HCT116 (cell line): ENCODE measurements around the gene TRPV5. TPM values are rescaled to one million over a fixed set of nuclear protein-coding genes. Genes with fewer than 3 reads are reported as not detected.

ENCODE experiments used
- ATAC-seq: fragments of 200-7000 bp; cut with Tn5 transposase; 2 replicates; pipeline ENCODE4 v1.9.1; 2020; ENCODE audit warnings: mild to moderate bottlenecking, moderate library complexity
- BruUV-seq: library from RNA; stranded (reverse); fragments of 400-500 nt; replicated peaks from 2 replicates; lab custom pipeline; 2021; lab: Mats Ljungman, UMichigan
- CTCF ChIA-PET: fragments of 300-600 bp; sonication (Branson Sonifier 250); formaldehyde crosslinking; loops from one replicate; lab custom pipeline; 2021; ENCODE audit warnings: antibody characterized with exemption; lab: Charles Lee
- POLR2A ChIA-PET: fragments of 300-600, 350-600 bp; sonication (Branson Sonifier 250); formaldehyde crosslinking; loops from one replicate; lab custom pipeline; 2021; ENCODE audit warnings: antibody characterized with exemption; lab: Charles Lee
- RAD21 ChIA-PET, 2 experiments: fragments of 300-600 bp; sonication (Branson Sonifier 250); formaldehyde crosslinking; loops; one replicate each; lab custom pipeline; 2023; ENCODE audit warnings: low total read pairs in 2 of 2; ENCODE audit not compliant: uncharacterized antibody in 2 of 2, unreplicated experiment in 2 of 2, low non-redundant PET in 1 of 2; lab: Charles Lee
- DNase-seq: peaks from one replicate; pipeline ENCODE4 v3.0.0-alpha.2; 2010; ENCODE audit warnings: low read depth, low spot score
- H2AFZ ChIP-seq: fragments of 200-600 bp; shearing (Covaris generic), sonication (generic); 2 replicates; pipeline ENCODE4 v1.6.1; 2017; ENCODE audit warnings: low read depth, mixed run types, mixed read lengths, antibody characterized with exemption, low read length; ENCODE audit not compliant: poor library complexity, severe bottlenecking
- H3K27ac ChIP-seq: 2 replicates; pipeline ENCODE4 v1.5.1; 2012; ENCODE audit warnings: low read depth, low read length
- H3K27me3 ChIP-seq: fragments of 200-600 bp; sonication (generic); 2 replicates; pipeline ENCODE4 v1.6.1; 2016; ENCODE audit warnings: mixed run types, low read length, mixed read lengths; ENCODE audit not compliant: insufficient read depth
- H3K36me3 ChIP-seq, 2 experiments: fragments of 200-500 bp in 1 of 2; fragments of 200-600 bp in 1 of 2; sonication (Bioruptor generic) in 1 of 2; sonication (generic) in 1 of 2; 2 replicates each; pipeline versions ENCODE4 v1.5.1 to v1.6.1; 2014 to 2016; ENCODE audit warnings: low read length in 2 of 2, inconsistent platforms in 1 of 2, mixed read lengths in 1 of 2, mixed run types in 1 of 2; ENCODE audit not compliant: insufficient read depth in 2 of 2, control insufficient read depth in 1 of 2
- H3K4me1 ChIP-seq, 2 experiments: fragments of 200-600 bp in 1 of 2; sonication (generic) in 1 of 2; 2 replicates each; pipeline versions ENCODE4 v1.5.1 to v1.6.1; 2012 to 2017; ENCODE audit warnings: low read length in 2 of 2, inconsistent platforms in 1 of 2, mild to moderate bottlenecking in 1 of 2, mixed read lengths in 1 of 2, mixed run types in 1 of 2, moderate library complexity in 1 of 2; ENCODE audit not compliant: insufficient read depth in 2 of 2, control insufficient read depth in 1 of 2
- H3K4me2 ChIP-seq: fragments of 200-600 bp; sonication (generic); 2 replicates; pipeline ENCODE4 v1.6.1; 2017; ENCODE audit warnings: mixed run types, low read length, mixed read lengths
- H3K4me3 ChIP-seq, 2 experiments: fragments of 200-600 bp in 1 of 2; sonication (generic) in 1 of 2; replicated peaks in 1 of 2; 2 replicates each; pipeline ENCODE4 v1.5.1; 2011 to 2016; ENCODE audit warnings: low read length in 2 of 2, control low read depth in 1 of 2, low read depth in 1 of 2, mild to moderate bottlenecking in 1 of 2, mixed read lengths in 1 of 2, mixed run types in 1 of 2
- H3K79me2 ChIP-seq: fragments of 200-600 bp; sonication (generic); 2 replicates; pipeline ENCODE4 v1.6.1; 2017; ENCODE audit warnings: mild to moderate bottlenecking, mixed run types, low read length, moderate library complexity, mixed read lengths; ENCODE audit not compliant: insufficient read depth
- H3K9ac ChIP-seq: fragments of 200-600 bp; sonication (generic); 2 replicates; pipeline ENCODE4 v1.6.1; 2016; ENCODE audit warnings: low read length, mixed read lengths
- H3K9me2 ChIP-seq: fragments of 200-600 bp; sonication (generic), shearing (Covaris generic); 2 replicates; pipeline ENCODE4 v1.6.1; 2017; ENCODE audit warnings: mixed run types, mild to moderate bottlenecking, moderate library complexity; ENCODE audit not compliant: insufficient read depth
- H3K9me3 ChIP-seq, 2 experiments: fragments of 200-500 bp in 1 of 2; fragments of 200-600 bp in 1 of 2; sonication (Bioruptor generic) in 1 of 2; sonication (generic) in 1 of 2; 2 replicates each; pipeline ENCODE4 v1.6.1; 2014 to 2017; ENCODE audit warnings: low read length in 2 of 2, mixed read lengths in 2 of 2, inconsistent platforms in 1 of 2, low read depth in 1 of 2, mild to moderate bottlenecking in 1 of 2, mixed run types in 1 of 2, moderate library complexity in 1 of 2; ENCODE audit not compliant: control insufficient read depth in 1 of 2, insufficient read depth in 1 of 2
- H4K20me1 ChIP-seq: fragments of 200-600 bp; sonication (generic), shearing (Covaris generic); 2 replicates; pipeline ENCODE4 v1.6.1; 2017; ENCODE audit warnings: mixed run types, mild to moderate bottlenecking, moderate library complexity; ENCODE audit not compliant: insufficient read depth
- CEBPB ChIP-seq: IDR thresholded peaks from 2 replicates; pipeline ENCODE4 v1.6.1; 2012; ENCODE audit warnings: low read depth
- ELF1 ChIP-seq: IDR thresholded peaks from 2 replicates; pipeline ENCODE4 v1.6.1; 2012; ENCODE audit warnings: low read depth, borderline replicate concordance
- EZH2 ChIP-seq: fragments of 200-600 bp; sonication (generic); IDR thresholded peaks from 2 replicates; pipeline ENCODE4 v1.6.1; 2017; ENCODE audit warnings: antibody characterized with exemption, mixed run types
- FOSL1 ChIP-seq: IDR thresholded peaks from 2 replicates; pipeline ENCODE4 v1.6.1; 2012; ENCODE audit warnings: low read depth
- JUND ChIP-seq: IDR thresholded peaks from 2 replicates; pipeline ENCODE4 v1.6.1; 2012
- POLR2AphosphoS5 ChIP-seq: IDR thresholded peaks from 2 replicates; pipeline ENCODE4 v1.6.1; 2011; ENCODE audit warnings: mild to moderate bottlenecking, low read depth, low read length, moderate library complexity
- RAD21 ChIP-seq: IDR thresholded peaks from 2 replicates; pipeline ENCODE4 v1.6.1; 2012; ENCODE audit warnings: low read depth, mild to moderate bottlenecking
- SRF ChIP-seq: IDR thresholded peaks from 2 replicates; pipeline ENCODE4 v1.6.1; 2012; ENCODE audit warnings: low read depth
- TCF7L2 ChIP-seq: IDR thresholded peaks from 2 replicates; pipeline ENCODE4 v1.7.0; 2011; ENCODE audit warnings: borderline replicate concordance, inconsistent platforms; ENCODE audit not compliant: insufficient read depth, insufficient read length; ENCODE audit errors: extremely low read depth
- ZFX ChIP-seq: fragments of 450-650 bp; IDR thresholded peaks from 2 replicates; pipeline ENCODE4 v1.6.1; 2017
- ZNF274 ChIP-seq: fragments of 200-500 bp; sonication (Bioruptor generic); IDR thresholded peaks from 2 replicates; pipeline ENCODE4 v1.6.1; 2014; ENCODE audit warnings: mild to moderate bottlenecking, low read depth, low read length, inconsistent platforms
- intact Hi-C: fragments of 100-400 bp; cut with micrococcal nuclease; formaldehyde crosslinking; loops from 2 replicates; pipeline ENCODE4 v1.10.0; 2022
- total RNA-seq: library from RNA; stranded (reverse); gene quantifications from one replicate; pipeline ENCODE4 v1.2.1, GENCODE V29; 2021; ENCODE audit not compliant: unreplicated experiment
- TF ChIP-seq, protein P1 (sequence below): IDR thresholded peaks from 2 replicates; pipeline ENCODE4 v1.6.1; 2012

Gene TRPV5
- total RNA-seq, 1 experiment from 2014 or later: not detected

DNA sequence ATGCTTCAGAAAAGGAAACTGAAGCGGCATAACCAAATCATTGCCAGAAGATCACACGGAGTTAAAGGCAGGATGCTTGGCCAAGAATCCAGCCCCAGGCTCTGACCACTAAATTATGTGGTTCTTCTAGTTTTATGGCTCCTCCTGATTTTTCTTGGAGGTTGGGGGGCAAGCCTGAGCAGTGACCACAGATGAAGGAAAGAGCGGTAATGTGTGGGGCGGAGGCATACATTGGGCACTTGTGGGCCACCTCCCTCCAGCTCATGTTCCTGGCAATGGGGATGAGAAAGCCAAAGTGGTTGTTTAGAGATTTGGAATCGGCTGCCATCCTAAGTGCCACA lies 51.2 kb downstream of the TRPV5 start:
- ChIA-PET RAD21 (no interaction called here), CTCF (interaction anchor here (1.6 to 3.4 kb wide), 2 partner anchors 78 to 119 kb away, joined by 4 to 38 read pairs; no protein-coding TSS in a partner anchor), POLR2A (no interaction called here)
- BruUV-seq: no TSS peak
- Histone ChIP-seq H3K4me3 (no peak overlapping the region), H3K27ac (no peak overlapping the region), H4K20me1 (no peaks in the 10 kb centered on the region), H3K27me3 (peaks cover 6% of the 10 kb centered on the region; the same call in 1 of the 2 replicates), H3K9ac (no peak overlapping the region), H2AFZ (no peak overlapping the region), H3K4me2 (no peak overlapping the region), H3K36me3 (no peaks in the 10 kb centered on the region), H3K4me1 (peaks cover 4 to 10% of the 10 kb centered on the region in 2 experiments; a peak in 3 of 4 replicates), H3K79me2 (no peaks in the 10 kb centered on the region), H3K9me2 (no peaks in the 10 kb centered on the region), H3K9me3 (no peaks in the 10 kb centered on the region)
- ATAC-seq: no peak
- no peak for DNase-seq
- intact Hi-C loops: no loop called here
- no peak for TF ChIP-seq RAD21
- no peak for TF ChIP-seq POLR2AphosphoS5
- no peak for TF ChIP-seq ZNF274
- TF ChIP-seq ELF1: no peak
- TF ChIP-seq FOSL1: no peak
- no peak for TF ChIP-seq JUND
- TF ChIP-seq, protein P1, sequence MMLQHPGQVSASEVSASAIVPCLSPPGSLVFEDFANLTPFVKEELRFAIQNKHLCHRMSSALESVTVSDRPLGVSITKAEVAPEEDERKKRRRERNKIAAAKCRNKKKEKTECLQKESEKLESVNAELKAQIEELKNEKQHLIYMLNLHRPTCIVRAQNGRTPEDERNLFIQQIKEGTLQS: no peak
- TF ChIP-seq EZH2: no peak

DNA sequence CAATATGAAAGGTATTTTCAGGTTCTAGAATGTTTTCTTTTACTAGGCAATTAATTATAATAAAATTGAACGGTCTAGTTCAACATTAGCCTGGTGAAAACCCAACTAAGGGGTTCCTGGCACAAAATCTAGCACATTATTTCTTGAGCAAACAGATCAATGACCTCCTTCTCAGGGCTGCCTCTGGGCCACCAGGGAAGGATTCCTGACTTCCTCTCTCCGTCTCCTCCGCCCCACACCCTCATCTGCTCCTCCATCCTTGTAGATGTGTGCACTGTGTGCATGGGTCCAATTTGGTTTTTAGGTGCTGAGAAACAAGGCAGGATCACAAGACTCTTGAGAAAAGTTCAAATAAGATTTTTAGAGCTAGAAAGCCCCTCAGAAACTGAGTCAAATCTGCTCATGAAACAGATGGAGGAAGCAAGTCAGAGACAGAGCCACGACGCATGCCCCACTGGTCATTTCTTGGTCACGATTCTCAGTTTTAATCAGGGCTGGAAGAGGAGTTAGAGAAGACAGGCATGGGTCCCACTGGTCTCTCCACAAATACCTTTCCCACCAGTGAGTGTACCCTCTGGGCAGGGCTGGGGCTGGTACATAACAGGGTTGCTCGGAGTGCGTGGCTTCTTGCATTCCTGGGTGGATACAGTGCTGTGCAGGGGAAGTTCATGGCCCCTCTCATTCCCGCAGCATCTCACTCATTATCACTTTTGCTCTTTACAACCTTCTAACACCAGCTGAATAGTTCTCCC lies 51.8 kb downstream of the TRPV5 start:
- peaks cover 4 to 10% of the 10 kb centered on the region in 2 experiments; a peak in 3 of 4 replicates for H3K4me1 ChIP-seq
- no peaks in the 10 kb centered on the region for H3K36me3 ChIP-seq
- RAD21 ChIA-PET: no interaction called here
- no peak for DNase-seq
- H3K9me3 ChIP-seq: no peaks in the 10 kb centered on the region
- intact Hi-C loops: loop anchor here (2.0 kb wide), 3 partner anchors 79 to 333 kb away; no protein-coding TSS in a partner anchor
- no peak overlapping the region for H3K27ac ChIP-seq
- H3K9ac ChIP-seq: no peak overlapping the region
- POLR2A ChIA-PET: no interaction called here
- peaks cover 6% of the 10 kb centered on the region; the same call in 1 of the 2 replicates for H3K27me3 ChIP-seq
- no peak for ATAC-seq
- H3K79me2 ChIP-seq: no peaks in the 10 kb centered on the region
- no TSS peak for BruUV-seq
- H4K20me1 ChIP-seq: no peaks in the 10 kb centered on the region
- no peak overlapping the region for H3K4me3 ChIP-seq
- H3K9me2 ChIP-seq: no peaks in the 10 kb centered on the region
- H3K4me2 ChIP-seq: no peak overlapping the region
- TF ChIP-seq SRF: no peak
- no peak for TF ChIP-seq ZFX
- TF ChIP-seq TCF7L2: no peak
- TF ChIP-seq CEBPB: no peak
- CTCF ChIA-PET: interaction anchor here (1.0 to 3.4 kb wide), 12 partner anchors 10 to 285 kb away, joined by 3 to 38 read pairs (median 6); no protein-coding TSS in a partner anchor
- H2AFZ ChIP-seq: no peak overlapping the region
